BLaER1 treated with 17β-estradiol and CSF1 and Interleukin-3, amounts not matched to agents 10 nM and 100 nM (cell line): ENCODE data around the gene PRPF8.
"Not testable (repeated sequence)": the region's sequence is repeated elsewhere in the genome, so short reads cannot be mapped to it uniquely, and the experiment has no call there.

Experiments used
- H3K27ac ChIP-seq, 11 experiments: shearing (Covaris generic); formaldehyde crosslinking; 2 replicates each; pipeline ENCODE4 v1.8.1; 2022
- H3K27me3 ChIP-seq, 11 experiments: shearing (Covaris generic); formaldehyde crosslinking; 2 replicates each; pipeline ENCODE4 v1.8.1; 2022
- H3K36me3 ChIP-seq, 11 experiments: shearing (Covaris generic); formaldehyde crosslinking; 2 replicates each; pipeline ENCODE4 v1.8.1; 2022
- H3K4me1 ChIP-seq, 10 experiments: shearing (Covaris generic); formaldehyde crosslinking; 2 replicates each; pipeline ENCODE4 v1.8.1; 2022
- H3K4me2 ChIP-seq, 11 experiments: shearing (Covaris generic); formaldehyde crosslinking; 2 replicates each; pipeline ENCODE4 v1.8.1; 2022
- H3K4me3 ChIP-seq, 10 experiments: shearing (Covaris generic); formaldehyde crosslinking; 2 replicates each; pipeline ENCODE4 v1.8.1; 2022
- H3K9ac ChIP-seq, 11 experiments: shearing (Covaris generic); formaldehyde crosslinking; 2 replicates each; pipeline ENCODE4 v1.8.1; 2022
- H3K9me3 ChIP-seq, 11 experiments: shearing (Covaris generic); formaldehyde crosslinking; replicated peaks in 1 of 11; 2 replicates each; pipeline ENCODE4 v1.8.1; 2022
- H4K20me1 ChIP-seq, 11 experiments: shearing (Covaris generic); formaldehyde crosslinking; 2 replicates each; pipeline ENCODE4 v1.8.1; 2022
- Cebpa-rat ChIP-seq, 11 experiments: shearing (Covaris generic); IDR thresholded peaks; 2 replicates each; pipeline ENCODE4 v1.8.1; 2022

The PRPF8 gene

DNA sequence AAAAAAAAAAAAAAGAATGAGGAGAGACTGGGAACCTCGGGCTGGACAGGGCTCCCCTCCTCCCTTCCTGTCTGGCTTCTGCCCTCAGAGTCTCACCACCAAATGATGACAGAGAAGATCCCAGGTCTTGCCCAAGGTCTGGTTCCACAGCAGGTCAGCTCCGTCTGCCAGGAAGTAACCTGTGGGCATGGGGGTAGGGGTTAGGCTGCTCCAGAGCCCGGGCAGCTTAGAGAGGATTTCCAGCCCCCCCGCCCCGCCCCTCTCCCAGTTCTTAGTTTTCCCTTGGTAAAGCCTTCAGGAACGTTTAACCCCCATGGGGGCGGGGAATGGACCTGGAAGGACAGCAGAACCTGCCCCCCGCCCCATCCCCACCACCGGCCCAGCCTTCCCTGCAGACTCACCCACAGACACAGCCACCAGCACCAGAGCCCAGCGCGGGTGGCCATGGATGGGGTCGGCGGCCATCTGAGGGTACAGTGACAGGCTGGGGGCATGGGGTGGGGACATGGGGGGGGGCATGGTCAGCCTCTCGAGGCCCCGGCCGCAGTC lies 24.8 kb upstream of the PRPF8 start:
- H3K4me2 ChIP-seq: peak overlapping the region; percentile 86 to 100 (median 93); a peak in 21 of 22 replicates
- no peak for TF ChIP-seq Cebpa-rat (IDR thresholded peaks at IDR 0.05)

DNA sequence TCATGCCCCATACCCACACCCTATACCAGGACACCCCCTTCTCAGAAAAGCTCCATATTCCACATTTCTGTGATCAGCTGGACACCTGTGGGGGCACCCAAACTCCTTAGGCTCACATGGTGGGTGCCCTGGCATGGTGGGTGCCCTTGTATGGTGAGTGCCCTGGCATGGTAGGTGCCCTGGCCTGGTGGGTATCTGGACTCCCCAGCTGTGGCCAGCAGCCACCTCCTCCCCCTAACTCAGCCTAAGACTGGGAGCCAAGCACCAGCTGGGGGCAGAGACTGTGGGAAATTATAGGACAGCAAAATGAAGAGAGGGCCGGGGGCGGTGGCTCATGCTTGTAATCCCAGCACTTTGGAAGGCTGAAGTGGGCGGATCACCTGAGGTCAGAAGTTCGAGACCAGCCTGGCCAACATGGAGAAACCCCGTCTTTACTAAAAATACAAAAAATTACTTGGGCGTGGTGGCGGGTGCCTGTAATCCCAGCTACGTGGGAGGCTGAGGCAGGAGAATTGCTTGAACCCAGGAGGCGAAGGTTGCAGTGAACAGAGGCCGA lies 24.2 kb upstream of the PRPF8 start:
- peaks cover 0 to 31% (median 18%) of the 10 kb centered on the region in 11 experiments; a peak in 13 of 22 replicates for H3K36me3 ChIP-seq
- not testable (repeated sequence) for H3K27ac ChIP-seq, H3K9me3 ChIP-seq, H3K9ac ChIP-seq, H3K4me3 ChIP-seq
- H3K4me1 ChIP-seq: peaks cover 8 to 36% (median 12%) of the 10 kb centered on the region in 10 experiments; a peak in 19 of 20 replicates
- peaks cover 22 to 50% (median 34%) of the 10 kb centered on the region in 11 experiments for H4K20me1 ChIP-seq
- H3K27me3 ChIP-seq: peaks cover 60 to 95% (median 90%) of the 10 kb centered on the region in 11 experiments
- H3K4me2 ChIP-seq: 0 out of 22 replicates have a peak overlapping the region, but pooled peaks of 1 of the 11 experiments have one; percentile 29

More for the DNA sequence above, 24.8 kb upstream of the PRPF8 start:
- Histone ChIP-seq H3K9ac (peak overlapping the region in 3 of 11 experiments; percentile 72 to 84 (median 78); a peak in 4 of 22 replicates), H4K20me1 (peaks cover 26 to 56% (median 40%) of the 10 kb centered on the region in 11 experiments), H3K4me1 (peaks cover 8 to 41% (median 18%) of the 10 kb centered on the region in 10 experiments), H3K36me3 (peaks cover 0 to 37% (median 18%) of the 10 kb centered on the region in 11 experiments; a peak in 13 of 22 replicates), H3K27ac (no peak overlapping the region), H3K9me3 (no peaks in the 10 kb centered on the region; a peak in 1 of 22 replicates), H3K27me3 (peaks cover 66 to 100% (median 96%) of the 10 kb centered on the region in 11 experiments), H3K4me3 (peak overlapping the region; percentile 55 to 81 (median 64); a peak in 19 of 20 replicates)

DNA sequence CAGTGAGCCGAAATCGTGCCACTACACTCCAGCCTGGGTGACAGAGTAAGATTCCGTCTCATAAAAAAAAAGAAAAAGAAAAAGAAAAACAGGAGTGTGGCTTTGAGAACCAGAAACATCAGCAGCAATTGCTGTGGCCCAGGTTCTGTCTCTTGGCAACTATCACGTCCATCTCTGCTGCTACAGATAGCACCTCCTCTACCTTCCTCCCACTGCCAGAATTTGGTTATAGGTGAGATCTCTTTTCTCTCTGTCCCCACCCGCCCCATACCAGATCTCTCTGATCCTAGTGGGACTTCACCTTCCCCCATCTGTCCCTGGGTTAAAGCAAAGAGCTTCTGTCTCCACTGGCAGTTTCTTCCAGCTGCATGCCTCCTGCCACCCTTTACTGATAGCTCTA lies 22.4 kb upstream of the PRPF8 start:
- Histone ChIP-seq H3K9me3 (no peaks in the 10 kb centered on the region), H3K27ac (no peak overlapping the region), H3K4me1 (peaks cover 8 to 18% (median 9%) of the 10 kb centered on the region in 10 experiments; a peak in 19 of 20 replicates), H3K36me3 (peaks cover 0 to 13% (median 2%) of the 10 kb centered on the region in 11 experiments; a peak in 12 of 22 replicates), H3K4me2 (no peak overlapping the region), H3K4me3 (no peak overlapping the region), H3K9ac (no peak overlapping the region), H3K27me3 (peaks cover 42 to 78% (median 73%) of the 10 kb centered on the region in 11 experiments), H4K20me1 (peaks cover 6 to 33% (median 16%) of the 10 kb centered on the region in 11 experiments; a peak in 19 of 22 replicates)
- no peak for TF ChIP-seq Cebpa-rat (IDR thresholded peaks at IDR 0.05)

DNA sequence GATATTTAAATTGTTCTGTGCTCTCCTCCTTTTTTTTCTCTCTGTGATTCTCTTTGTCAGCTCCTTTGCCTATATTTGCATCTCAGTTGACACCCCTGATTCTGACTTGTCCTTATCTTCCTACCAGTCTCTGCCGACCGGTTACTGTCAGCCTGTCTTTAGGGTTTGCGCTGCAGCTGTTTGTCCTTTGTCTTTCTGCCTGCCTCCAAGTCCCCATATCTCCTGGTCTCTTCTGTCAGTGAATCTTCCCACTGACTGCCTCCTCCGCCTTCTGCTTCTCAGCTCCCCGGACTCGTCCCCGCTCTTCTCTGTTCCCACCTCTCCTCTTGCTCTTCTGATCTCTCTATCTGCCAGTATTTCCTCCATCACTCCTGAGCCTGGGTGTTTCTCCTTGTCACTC lies 20.3 kb upstream of the PRPF8 start:
- no peak overlapping the region for H3K4me2 ChIP-seq
- no peaks in the 10 kb centered on the region for H3K9me3 ChIP-seq
- peaks cover 0 to 14% (median under 1%) of the 10 kb centered on the region in 11 experiments; a peak in 6 of 22 replicates for H4K20me1 ChIP-seq
- H3K27ac ChIP-seq: no peak overlapping the region
- no peaks in the 10 kb centered on the region; a peak in 1 of 22 replicates for H3K36me3 ChIP-seq
- H3K27me3 ChIP-seq: peaks cover 24 to 57% (median 52%) of the 10 kb centered on the region in 11 experiments
- no peak overlapping the region for H3K9ac ChIP-seq
- no peak for TF ChIP-seq Cebpa-rat (IDR thresholded peaks at IDR 0.05)
- peaks cover 0 to 3% (median 2%) of the 10 kb centered on the region in 10 experiments; a peak in 12 of 20 replicates for H3K4me1 ChIP-seq
- H3K4me3 ChIP-seq: no peak overlapping the region

DNA sequence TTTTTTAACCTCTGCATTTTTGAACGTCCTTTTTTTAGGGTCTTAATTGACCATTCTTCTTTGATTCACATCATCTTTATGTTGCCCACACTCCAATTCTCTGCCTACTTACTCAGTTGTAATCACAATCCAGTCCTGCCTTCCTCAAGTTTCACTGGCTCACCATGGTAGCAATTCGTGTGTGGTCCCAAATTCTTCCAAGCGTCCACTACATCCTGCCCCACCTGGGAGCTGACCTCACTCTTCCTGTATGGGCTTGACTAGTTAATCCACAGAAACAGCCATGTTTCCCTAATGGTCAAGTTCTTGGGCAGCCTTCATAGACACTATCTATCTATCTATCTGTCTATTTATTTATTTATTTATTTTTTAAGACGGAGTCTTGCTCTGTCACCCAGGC lies 18.4 kb upstream of the PRPF8 start:
- H3K36me3 ChIP-seq: no peaks in the 10 kb centered on the region; a peak in 1 of 22 replicates
- no peaks in the 10 kb centered on the region for H3K9me3 ChIP-seq
- no peak overlapping the region for H3K4me3 ChIP-seq
- no peak for TF ChIP-seq Cebpa-rat (IDR thresholded peaks at IDR 0.05)
- peaks cover 0 to 5% (median 0%) of the 10 kb centered on the region in 11 experiments; a peak in 2 of 22 replicates for H4K20me1 ChIP-seq
- H3K4me1 ChIP-seq: no peaks in the 10 kb centered on the region
- H3K9ac ChIP-seq: no peak overlapping the region
- no peak overlapping the region for H3K4me2 ChIP-seq
- no peak overlapping the region for H3K27ac ChIP-seq
- peaks cover 7 to 37% (median 32%) of the 10 kb centered on the region in 11 experiments for H3K27me3 ChIP-seq

DNA sequence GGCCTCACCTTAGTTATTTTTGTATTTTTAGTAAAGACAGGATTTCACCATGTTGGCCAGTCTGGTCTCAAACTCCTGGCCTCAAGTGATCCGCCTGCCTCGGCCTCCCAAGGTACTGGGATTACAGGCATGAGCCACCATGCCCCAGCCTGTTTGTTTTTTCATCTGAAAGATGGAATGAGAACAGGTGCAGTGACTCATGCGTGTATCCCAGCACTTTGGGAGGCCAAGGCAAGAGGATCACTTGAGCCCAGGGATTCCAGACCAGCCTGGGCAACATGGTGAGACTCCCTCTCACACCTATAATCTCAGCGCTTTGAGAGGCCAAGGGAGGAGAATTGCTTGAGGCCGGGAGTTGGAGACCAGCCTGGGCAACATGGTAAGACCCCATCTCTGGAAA lies 15.2 kb upstream of the PRPF8 start:
- not testable (repeated sequence) for H3K9me3 ChIP-seq, H3K4me1 ChIP-seq, H3K36me3 ChIP-seq, H4K20me1 ChIP-seq, H3K4me3 ChIP-seq, H3K9ac ChIP-seq, H3K27me3 ChIP-seq, H3K4me2 ChIP-seq, H3K27ac ChIP-seq

DNA sequence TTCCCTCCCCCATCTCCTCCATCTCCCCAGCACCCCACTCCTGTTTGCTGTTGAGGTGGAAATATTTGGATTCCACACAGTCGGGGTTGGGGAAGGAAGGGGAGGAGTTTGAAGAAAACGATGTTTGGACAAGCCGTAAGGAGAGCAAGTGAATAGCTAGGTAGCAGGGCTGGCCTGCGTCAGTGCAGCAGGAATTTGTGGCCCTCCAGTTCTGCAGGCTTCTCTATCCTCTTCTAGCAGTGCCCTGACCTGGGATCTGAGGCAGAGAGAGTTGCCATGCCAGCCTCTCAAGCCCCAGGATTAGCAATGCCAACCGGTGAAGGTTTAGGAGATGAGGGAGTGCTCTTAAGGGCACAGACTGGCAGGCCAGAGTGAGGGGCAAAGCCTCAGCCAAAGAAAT lies 13.0 kb upstream of the PRPF8 start:
- Histone ChIP-seq H3K4me3 (no peak overlapping the region), H3K9me3 (peaks cover 0 to 1% (median 0%) of the 10 kb centered on the region in 11 experiments; a peak in 3 of 22 replicates), H3K9ac (no peak overlapping the region), H3K4me1 (no peaks in the 10 kb centered on the region), H3K27ac (no peak overlapping the region), H3K27me3 (no peaks in the 10 kb centered on the region), H3K36me3 (no peaks in the 10 kb centered on the region), H3K4me2 (no peak overlapping the region), H4K20me1 (no peaks in the 10 kb centered on the region)
- TF ChIP-seq Cebpa-rat (IDR thresholded peaks at IDR 0.05): no peak

DNA sequence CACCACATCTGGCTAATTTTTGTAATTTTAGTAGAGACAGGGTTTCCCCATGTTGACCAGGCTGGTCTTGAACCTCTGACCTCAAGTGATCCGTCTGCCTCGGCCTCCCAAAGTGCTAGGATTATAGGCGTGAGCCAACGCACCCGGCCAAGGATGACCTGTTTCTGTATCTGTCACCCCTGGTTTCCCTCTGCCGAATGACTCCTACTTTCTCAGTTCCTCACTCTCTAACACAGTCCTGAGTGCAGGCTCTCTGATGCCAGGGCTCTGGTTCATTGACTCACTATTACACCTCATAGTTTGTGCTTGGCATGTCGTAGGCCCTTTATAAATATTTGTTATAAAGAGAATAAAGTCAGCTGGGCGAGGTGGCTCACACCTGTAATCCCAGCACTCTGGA lies 10.7 kb upstream of the PRPF8 start:
- no peak overlapping the region for H3K4me3 ChIP-seq
- no peaks in the 10 kb centered on the region for H3K4me1 ChIP-seq
- H4K20me1 ChIP-seq: no peaks in the 10 kb centered on the region
- TF ChIP-seq Cebpa-rat (IDR thresholded peaks at IDR 0.05): no peak
- H3K27ac ChIP-seq: no peak overlapping the region
- H3K4me2 ChIP-seq: no peak overlapping the region
- no peak overlapping the region for H3K9ac ChIP-seq
- peaks cover 0 to 17% (median 6%) of the 10 kb centered on the region in 11 experiments; a peak in 11 of 22 replicates for H3K9me3 ChIP-seq
- H3K27me3 ChIP-seq: no peaks in the 10 kb centered on the region
- no peaks in the 10 kb centered on the region for H3K36me3 ChIP-seq

DNA sequence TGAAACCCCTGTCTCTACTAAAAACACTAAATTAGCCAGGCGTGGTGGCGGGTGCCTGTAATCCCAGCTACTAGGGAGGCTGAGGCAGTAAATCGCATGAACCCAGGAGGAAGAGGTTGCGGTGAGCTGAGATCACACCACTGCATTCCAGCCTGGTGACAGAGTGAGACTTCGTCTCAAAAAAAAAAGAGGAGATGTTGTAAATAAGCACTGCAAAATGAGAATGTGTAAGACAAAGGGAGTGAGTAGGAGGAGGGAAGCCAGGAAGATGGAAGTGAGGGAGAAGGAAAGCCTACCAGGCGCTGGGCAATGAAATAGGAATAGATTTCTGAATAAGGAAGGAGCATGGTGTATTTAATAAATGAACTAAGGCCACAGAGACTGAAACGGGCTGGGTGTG lies 8.7 kb upstream of the PRPF8 start:
- no peak overlapping the region for H3K4me3 ChIP-seq
- H4K20me1 ChIP-seq: no peaks in the 10 kb centered on the region
- TF ChIP-seq Cebpa-rat (IDR thresholded peaks at IDR 0.05): no peak

More for the DNA sequence above, 8.7 kb upstream of the PRPF8 start:
- Histone ChIP-seq H3K4me2 (no peak overlapping the region), H3K27me3 (no peaks in the 10 kb centered on the region), H3K4me1 (no peaks in the 10 kb centered on the region), H3K36me3 (no peaks in the 10 kb centered on the region), H3K9me3 (peaks cover 0 to 17% (median 6%) of the 10 kb centered on the region in 11 experiments; a peak in 11 of 22 replicates), H3K27ac (no peak overlapping the region), H3K9ac (no peak overlapping the region)
